ENCODE measurements around the gene CRYBG1. TPM values are rescaled to one million over a fixed set of nuclear protein-coding genes. Genes with fewer than 3 reads are reported as not detected.

CRYBG1 gene
- total and polyA plus RNA-seq, 2 donors (not counting 1 experiment from before 2014, with no cell fraction given), result 9.6 to 47.0 TPM

- H3K4me2 ChIP-seq (replicated peaks; ENCODE audit: low read depth, low read length, poor library complexity, severe bottlenecking), result no peak overlapping the region
- H3K27me3 ChIP-seq (replicated peaks in 1 of 4; ENCODE audit: control extremely low read depth in 1 of 4, control insufficient read depth in 3 of 4, insufficient read depth in 4 of 4, low read length in 3 of 4), result no peaks in the 10 kb centered on the region
- Mint-ChIP-seq H3K27me3 (no peaks in the 10 kb centered on the region), H3K4me1 (no peaks in the 10 kb centered on the region), H3K27ac (no peak overlapping the region), H3K4me3 (no peak overlapping the region), H3K9me3 (ENCODE audit: insufficient read depth) (no peaks in the 10 kb centered on the region)
- no peak overlapping the region for H3K9ac ChIP-seq (ENCODE audit: low read length)
- no peak for TF ChIP-seq EZH2 (IDR thresholded peaks at IDR 0.05; ENCODE audit: borderline replicate concordance, insufficient read depth, low read depth, low read length, poor library complexity, severe bottlenecking)
- TF ChIP-seq, protein P1, sequence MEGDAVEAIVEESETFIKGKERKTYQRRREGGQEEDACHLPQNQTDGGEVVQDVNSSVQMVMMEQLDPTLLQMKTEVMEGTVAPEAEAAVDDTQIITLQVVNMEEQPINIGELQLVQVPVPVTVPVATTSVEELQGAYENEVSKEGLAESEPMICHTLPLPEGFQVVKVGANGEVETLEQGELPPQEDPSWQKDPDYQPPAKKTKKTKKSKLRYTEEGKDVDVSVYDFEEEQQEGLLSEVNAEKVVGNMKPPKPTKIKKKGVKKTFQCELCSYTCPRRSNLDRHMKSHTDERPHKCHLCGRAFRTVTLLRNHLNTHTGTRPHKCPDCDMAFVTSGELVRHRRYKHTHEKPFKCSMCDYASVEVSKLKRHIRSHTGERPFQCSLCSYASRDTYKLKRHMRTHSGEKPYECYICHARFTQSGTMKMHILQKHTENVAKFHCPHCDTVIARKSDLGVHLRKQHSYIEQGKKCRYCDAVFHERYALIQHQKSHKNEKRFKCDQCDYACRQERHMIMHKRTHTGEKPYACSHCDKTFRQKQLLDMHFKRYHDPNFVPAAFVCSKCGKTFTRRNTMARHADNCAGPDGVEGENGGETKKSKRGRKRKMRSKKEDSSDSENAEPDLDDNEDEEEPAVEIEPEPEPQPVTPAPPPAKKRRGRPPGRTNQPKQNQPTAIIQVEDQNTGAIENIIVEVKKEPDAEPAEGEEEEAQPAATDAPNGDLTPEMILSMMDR (IDR thresholded peaks at IDR 0.05), result no peak
- no peaks in the 10 kb centered on the region for H3K9me3 ChIP-seq (ENCODE audit: control extremely low read depth in 1 of 3, control insufficient read depth in 2 of 3, insufficient read depth in 1 of 3, low read length in 2 of 3)
- no peak overlapping the region for H2AFZ ChIP-seq (ENCODE audit: insufficient read depth, low read depth, low read length, poor library complexity, severe bottlenecking)
- no peaks in the 10 kb centered on the region for H3K4me1 ChIP-seq (ENCODE audit: control insufficient read depth in 2 of 2, insufficient read depth in 2 of 2, low read length in 2 of 2)
- no peak for ATAC-seq (ENCODE audit: low read depth)
- no peaks in the 10 kb centered on the region for H3K36me3 ChIP-seq (replicated peaks in 1 of 2; ENCODE audit: control extremely low read depth in 1 of 2, control insufficient read depth in 1 of 2, extremely low read depth in 1 of 2, insufficient read depth in 2 of 2, low read length in 1 of 2)
- ChIA-PET CTCF (no interaction called here), POLR2A (no interaction called here)
- no peaks in the 10 kb centered on the region for H4K20me1 ChIP-seq (ENCODE audit: control insufficient read depth, insufficient read depth, low read length, poor library complexity, severe bottlenecking)
- H3K27ac ChIP-seq (ENCODE audit: low read length in 2 of 2), result no peak overlapping the region
- H3K4me3 ChIP-seq (ENCODE audit: control extremely low read depth in 1 of 5, extremely low read depth in 1 of 5, insufficient read depth in 1 of 5, low read depth in 2 of 5, low read length in 4 of 5), result no peak overlapping the region
- H3K79me2 ChIP-seq (ENCODE audit: control insufficient read depth, insufficient read depth, low read length), result no peaks in the 10 kb centered on the region
- no peak for DNase-seq
- intact Hi-C loops (cut with micrococcal nuclease), result no loop called here
These were observed 100.6 kb downstream of the CRYBG1 start for GRCh38 chr6:106461084-106461483.

GRCh38 chr6:106462923-106463557 is 102.5 kb downstream of the CRYBG1 start:
- Mint-ChIP-seq H3K4me3 (no peak overlapping the region), H3K9me3 (ENCODE audit: insufficient read depth) (no peaks in the 10 kb centered on the region), H3K27ac (no peak overlapping the region), H3K4me1 (no peaks in the 10 kb centered on the region), H3K27me3 (peaks cover 6% of the 10 kb centered on the region)
- Histone ChIP-seq H3K9me3 (ENCODE audit: control extremely low read depth in 1 of 3, control insufficient read depth in 2 of 3, insufficient read depth in 1 of 3, low read length in 2 of 3) (no peaks in the 10 kb centered on the region), H4K20me1 (ENCODE audit: control insufficient read depth, insufficient read depth, low read length, poor library complexity, severe bottlenecking) (no peaks in the 10 kb centered on the region), H3K4me3 (ENCODE audit: control extremely low read depth in 1 of 5, extremely low read depth in 1 of 5, insufficient read depth in 1 of 5, low read depth in 2 of 5, low read length in 4 of 5) (no peak overlapping the region), H2AFZ (ENCODE audit: insufficient read depth, low read depth, low read length, poor library complexity, severe bottlenecking) (no peak overlapping the region), H3K9ac (ENCODE audit: low read length) (no peak overlapping the region), H3K27ac (ENCODE audit: low read length in 2 of 2) (no peak overlapping the region), H3K27me3 (replicated peaks in 1 of 4; ENCODE audit: control extremely low read depth in 1 of 4, control insufficient read depth in 3 of 4, insufficient read depth in 4 of 4, low read length in 3 of 4) (no peaks in the 10 kb centered on the region), H3K4me1 (ENCODE audit: control insufficient read depth in 2 of 2, insufficient read depth in 2 of 2, low read length in 2 of 2) (no peaks in the 10 kb centered on the region), H3K4me2 (replicated peaks; ENCODE audit: low read depth, low read length, poor library complexity, severe bottlenecking) (no peak overlapping the region), H3K79me2 (ENCODE audit: control insufficient read depth, insufficient read depth, low read length) (no peaks in the 10 kb centered on the region), H3K36me3 (replicated peaks in 1 of 2; ENCODE audit: control extremely low read depth in 1 of 2, control insufficient read depth in 1 of 2, extremely low read depth in 1 of 2, insufficient read depth in 2 of 2, low read length in 1 of 2) (no peaks in the 10 kb centered on the region)
- DNase-seq, result no peak
- TF ChIP-seq, protein P1 (IDR thresholded peaks at IDR 0.05), result no peak
- TF ChIP-seq EZH2 (IDR thresholded peaks at IDR 0.05; ENCODE audit: borderline replicate concordance, insufficient read depth, low read depth, low read length, poor library complexity, severe bottlenecking), result no peak
- intact Hi-C loops (cut with micrococcal nuclease), result no loop called here
- CTCF ChIA-PET, result interaction anchor here (1.0 to 1.5 kb wide), 4 partner anchors 21 to 212 kb away, joined by 3 to 5 read pairs (median 4); no protein-coding TSS in a partner anchor
- no CpG with 5 or more reads among the region's 2 CpGs for WGBS (ENCODE audit: insufficient coverage)
- no peak for ATAC-seq (ENCODE audit: low read depth)
- POLR2A ChIA-PET, result interaction anchor here (0.7 kb wide), 1 partner anchor 55 kb away, joined by 3 read pairs; no protein-coding TSS in a partner anchor

Measured in B cell (primary cell).